Common myeloid progenitor, CD34-positive (primary cell): Measurements from ENCODE around the gene PTPRO.

Source experiments
- CTCF ChIA-PET: fragments of 350-600 bp; sonication (Branson Sonifier 250); formaldehyde crosslinking; loops from one replicate; lab custom pipeline; 2021; ENCODE audit warnings: antibody characterized with exemption; lab: Charles Lee
- POLR2A ChIA-PET: fragments of 350-600 bp; sonication (Branson Sonifier 250); formaldehyde crosslinking; loops from one replicate; lab custom pipeline; 2021; ENCODE audit warnings: antibody characterized with exemption; lab: Charles Lee
- DNase-seq, 3 donors: peaks; one replicate each; pipeline versions ENCODE4 v3.0.0 to v3.0.0-alpha.2; 2013
- H3K27ac ChIP-seq, 2 experiments: 1 replicate in 1 of 2; 2 replicates in 1 of 2; pipeline ENCODE4 v1.7.0; 2013; ENCODE audit warnings: inconsistent platforms in 2 of 2, low read length in 2 of 2, mild to moderate bottlenecking in 2 of 2, low read depth in 1 of 2, moderate library complexity in 1 of 2; ENCODE audit not compliant: severe bottlenecking in 2 of 2, insufficient read depth in 1 of 2, poor library complexity in 1 of 2
- H3K27me3 ChIP-seq, 5 experiments: replicated peaks in 2 of 5; 1 replicate in 3 of 5; 2 replicates in 2 of 5; pipeline versions ENCODE4 v1.6.1 to v1.7.0; 2013; ENCODE audit warnings: low read length in 4 of 5, mild to moderate bottlenecking in 2 of 5, moderate library complexity in 2 of 5, inconsistent platforms in 1 of 5; ENCODE audit not compliant: insufficient read depth in 5 of 5, control insufficient read depth in 4 of 5
- H3K36me3 ChIP-seq, 4 experiments: 1 replicate in 2 of 4; 2 replicates in 2 of 4; pipeline versions ENCODE4 v1.6.1 to v1.7.0; 2013; ENCODE audit warnings: low read length in 3 of 4, control low read depth in 1 of 4, mild to moderate bottlenecking in 1 of 4; ENCODE audit not compliant: control insufficient read depth in 4 of 4, insufficient read depth in 4 of 4
- H3K4me1 ChIP-seq, 4 experiments: 1 replicate in 3 of 4; 2 replicates in 1 of 4; pipeline versions ENCODE4 v1.6.1 to v1.7.1; 2013; ENCODE audit warnings: low read length in 3 of 4, mild to moderate bottlenecking in 3 of 4, control low read depth in 1 of 4, inconsistent platforms in 1 of 4, moderate library complexity in 1 of 4; ENCODE audit not compliant: control insufficient read depth in 4 of 4, insufficient read depth in 4 of 4; ENCODE audit errors: control extremely low read depth in 1 of 4
- H3K4me3 ChIP-seq, 7 experiments: 1 replicate in 4 of 7; 2 replicates in 3 of 7; pipeline versions ENCODE4 v1.5.1 to v1.7.0; 2013; ENCODE audit warnings: mild to moderate bottlenecking in 7 of 7, low read length in 6 of 7, moderate library complexity in 6 of 7, inconsistent platforms in 2 of 7, low read depth in 2 of 7, control low read depth in 1 of 7; ENCODE audit not compliant: insufficient read depth in 4 of 7, control insufficient read depth in 1 of 7; ENCODE audit errors: extremely low read depth in 1 of 7
- H3K9me3 ChIP-seq, 5 experiments: 1 replicate in 4 of 5; 2 replicates in 1 of 5; pipeline versions ENCODE4 v1.6.1 to v1.7.1; 2013; ENCODE audit warnings: low read length in 4 of 5, mild to moderate bottlenecking in 2 of 5, inconsistent platforms in 1 of 5, low read depth in 1 of 5, moderate library complexity in 1 of 5; ENCODE audit not compliant: control insufficient read depth in 4 of 5, insufficient read depth in 2 of 5; ENCODE audit errors: control extremely low read depth in 1 of 5
- WGBS: methylation state at CpG from one replicate; pipeline ENCODE4 v1.1.5; 2013; ENCODE audit not compliant: insufficient coverage; 5-methylcytosine and 5-hydroxymethylcytosine counted together

Gene PTPRO

GRCh38 chr12:15407025-15407424, 84.7 kb downstream of the PTPRO start:
- WGBS: 100% methylated on average over 1 of the region's 2 CpGs
- POLR2A ChIA-PET: no interaction called here
- H3K9me3 ChIP-seq: no peaks in the 10 kb centered on the region

GRCh38 chr12:15411842-15412241, 89.5 kb downstream of the PTPRO start:
- Histone ChIP-seq H3K36me3 (no peaks in the 10 kb centered on the region), H3K4me3 (no peak overlapping the region), H3K4me1 (peaks cover 0 to 6% (median 2%) of the 10 kb centered on the region in 4 experiments), H3K27ac (no peak overlapping the region), H3K9me3 (no peaks in the 10 kb centered on the region), H3K27me3 (peaks cover 0 to 23% (median 3%) of the 10 kb centered on the region in 5 experiments)
- CTCF ChIA-PET: interaction anchor here (0.6 kb wide), 1 partner anchor 342 kb away, joined by 3 read pairs; no protein-coding TSS in a partner anchor
- POLR2A ChIA-PET: interaction anchor here (0.6 kb wide), 1 partner anchor 143 kb away, joined by 3 read pairs; no protein-coding TSS in a partner anchor
- no peak for DNase-seq
- WGBS: 98% methylated on average over 3 of the region's 3 CpGs

More at GRCh38 chr12:15407025-15407424, 84.7 kb downstream of the PTPRO start:
- Histone ChIP-seq H3K27me3 (peaks cover 0 to 23% (median 4%) of the 10 kb centered on the region in 5 experiments), H3K27ac (no peak overlapping the region), H3K4me3 (no peak overlapping the region), H3K4me1 (no peaks in the 10 kb centered on the region), H3K36me3 (no peaks in the 10 kb centered on the region)
- CTCF ChIA-PET: no interaction called here
- no peak for DNase-seq

- no peak for DNase-seq
- CTCF ChIA-PET: no interaction called here
- WGBS: 100% methylated on average over 2 of the region's 3 CpGs
Observed at GRCh38 chr12:15417691-15418090, 95.4 kb downstream of the PTPRO start.

GRCh38 chr12:15423629-15424028, 101.3 kb downstream of the PTPRO start:
- ChIA-PET POLR2A (no interaction called here), CTCF (no interaction called here)
- Histone ChIP-seq H3K27ac (no peak overlapping the region), H3K27me3 (peaks cover 0 to 21% (median 6%) of the 10 kb centered on the region in 5 experiments), H3K36me3 (no peaks in the 10 kb centered on the region), H3K4me1 (no peaks in the 10 kb centered on the region), H3K9me3 (no peaks in the 10 kb centered on the region), H3K4me3 (no peak overlapping the region)
- no CpG with 5 or more reads among the region's 2 CpGs for WGBS
- no peak for DNase-seq

More at GRCh38 chr12:15417691-15418090, 95.4 kb downstream of the PTPRO start:
- H3K4me3 ChIP-seq: no peak overlapping the region
- no peaks in the 10 kb centered on the region for H3K36me3 ChIP-seq
- no peak overlapping the region for H3K27ac ChIP-seq
- H3K27me3 ChIP-seq: peaks cover 0 to 32% (median 7%) of the 10 kb centered on the region in 5 experiments
- POLR2A ChIA-PET: no interaction called here
- no peaks in the 10 kb centered on the region for H3K9me3 ChIP-seq
- H3K4me1 ChIP-seq: peaks cover 0 to 6% (median 2%) of the 10 kb centered on the region in 4 experiments

GRCh38 chr12:15427913-15428312, 105.6 kb downstream of the PTPRO start:
- ChIA-PET CTCF (no interaction called here), POLR2A (no interaction called here)
- DNase-seq: no peak
- Histone ChIP-seq H3K4me1 (no peaks in the 10 kb centered on the region), H3K27ac (no peak overlapping the region), H3K4me3 (no peak overlapping the region), H3K9me3 (no peaks in the 10 kb centered on the region), H3K36me3 (no peaks in the 10 kb centered on the region), H3K27me3 (peaks cover 0 to 28% (median 11%) of the 10 kb centered on the region in 5 experiments)
- 88% methylated on average over 1 of the region's 2 CpGs for WGBS

- CTCF ChIA-PET: no interaction called here
- POLR2A ChIA-PET: no interaction called here
- no peak overlapping the region for H3K4me3 ChIP-seq
- no peak overlapping the region for H3K27ac ChIP-seq
- 71% methylated on average over 2 of the region's 2 CpGs for whole genome bisulfite sequencing
- no peaks in the 10 kb centered on the region for H3K36me3 ChIP-seq
- H3K4me1 ChIP-seq: no peaks in the 10 kb centered on the region
- H3K27me3 ChIP-seq: peaks cover 0 to 28% (median 9%) of the 10 kb centered on the region in 5 experiments
- no peak for DNase-seq
- H3K9me3 ChIP-seq: no peaks in the 10 kb centered on the region
Observed at GRCh38 chr12:15428632-15429031, 106.3 kb downstream of the PTPRO start.

- Histone ChIP-seq H3K27me3 (peaks cover 0 to 28% (median 8%) of the 10 kb centered on the region in 5 experiments), H3K36me3 (no peaks in the 10 kb centered on the region), H3K27ac (no peak overlapping the region), H3K4me3 (no peak overlapping the region), H3K9me3 (no peaks in the 10 kb centered on the region), H3K4me1 (no peaks in the 10 kb centered on the region)
- 100% methylated on average over 1 of the region's 1 CpG for WGBS
- DNase-seq: no peak
- POLR2A ChIA-PET: no interaction called here
- CTCF ChIA-PET: no interaction called here
Observed at GRCh38 chr12:15429262-15429661, 107.0 kb downstream of the PTPRO start.
